Stimulated activated CD8-positive, alpha-beta memory T cell treated with anti-CD3 and anti-CD28 coated beads, Interleukin-4, amount 100 ng/mL, for 24 hours (primary cell): ENCODE measurements around the gene CNIH1.

Experiments
- DNase-seq: peaks from one replicate; pipeline ENCODE4 v3.0.0-alpha.2; 2020; ENCODE audit warnings: low read depth

CNIH1 gene

GRCh38 chr14:54440873-54441868 lies at the start of gene CNIH1:
CNIH1 (minus strand) TSS chr14:54441374; CDS start chr14:54441327, 47 bp downstream.
- DNase-seq, result peak; percentile 87

DNA sequence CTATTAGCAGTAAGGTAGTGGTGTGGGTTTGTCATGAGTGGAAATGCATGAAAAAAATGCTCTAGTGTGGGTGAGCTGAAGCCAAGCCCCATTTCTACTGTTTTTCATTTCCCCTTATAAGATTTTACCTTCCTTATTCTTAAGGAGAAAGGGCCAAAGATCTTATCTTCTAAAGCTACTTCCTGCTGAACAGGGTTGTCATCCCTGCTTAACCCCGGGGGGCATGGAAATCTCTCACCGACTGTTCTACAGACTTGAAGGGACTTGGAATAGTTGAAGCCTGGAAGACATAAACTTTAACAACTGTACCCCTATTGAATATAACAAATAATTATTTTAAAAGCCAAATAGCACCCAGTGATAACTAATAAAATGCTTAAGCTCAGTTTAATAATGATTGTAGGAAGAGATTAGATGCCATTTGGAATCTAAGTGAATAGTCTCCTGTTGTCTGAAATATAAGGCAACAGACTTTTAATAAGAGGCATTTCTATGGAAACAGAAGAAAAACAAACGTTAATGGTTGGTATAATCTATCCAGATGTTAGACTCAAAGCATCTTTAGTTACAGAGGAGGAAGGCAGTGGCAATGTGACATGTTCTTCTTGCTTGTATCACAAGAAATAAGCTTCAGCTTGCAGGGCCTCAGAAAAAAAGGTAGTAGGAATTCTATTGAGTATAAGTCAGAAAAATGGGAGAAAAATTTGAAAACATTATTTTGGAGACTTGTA lies 49.4 kb upstream of the CNIH1 start:
- DNase-seq, result no peak

- DNase-seq, result no peak
These were observed 48.7 kb upstream of the CNIH1 start for GRCh38 chr14:54489731-54490444.

DNA sequence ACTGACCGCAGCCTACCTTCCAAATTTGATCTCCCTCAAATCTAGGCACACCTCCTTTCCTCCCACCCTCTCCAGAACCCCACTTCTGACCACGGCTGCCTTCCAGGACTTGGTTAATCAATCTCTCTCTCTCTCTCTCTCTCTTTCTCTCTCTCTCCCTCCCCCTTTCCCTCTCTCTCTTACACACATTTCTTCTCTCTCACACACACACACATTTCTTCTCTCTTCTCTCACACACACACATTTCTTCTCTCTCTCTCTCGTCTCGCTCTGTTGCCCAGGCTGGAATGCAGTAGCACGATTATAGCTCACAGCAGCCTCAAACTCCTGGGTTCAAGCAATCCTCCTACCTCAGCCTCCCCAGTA lies 48.1 kb upstream of the CNIH1 start:
- no peak for DNase-seq

DNA sequence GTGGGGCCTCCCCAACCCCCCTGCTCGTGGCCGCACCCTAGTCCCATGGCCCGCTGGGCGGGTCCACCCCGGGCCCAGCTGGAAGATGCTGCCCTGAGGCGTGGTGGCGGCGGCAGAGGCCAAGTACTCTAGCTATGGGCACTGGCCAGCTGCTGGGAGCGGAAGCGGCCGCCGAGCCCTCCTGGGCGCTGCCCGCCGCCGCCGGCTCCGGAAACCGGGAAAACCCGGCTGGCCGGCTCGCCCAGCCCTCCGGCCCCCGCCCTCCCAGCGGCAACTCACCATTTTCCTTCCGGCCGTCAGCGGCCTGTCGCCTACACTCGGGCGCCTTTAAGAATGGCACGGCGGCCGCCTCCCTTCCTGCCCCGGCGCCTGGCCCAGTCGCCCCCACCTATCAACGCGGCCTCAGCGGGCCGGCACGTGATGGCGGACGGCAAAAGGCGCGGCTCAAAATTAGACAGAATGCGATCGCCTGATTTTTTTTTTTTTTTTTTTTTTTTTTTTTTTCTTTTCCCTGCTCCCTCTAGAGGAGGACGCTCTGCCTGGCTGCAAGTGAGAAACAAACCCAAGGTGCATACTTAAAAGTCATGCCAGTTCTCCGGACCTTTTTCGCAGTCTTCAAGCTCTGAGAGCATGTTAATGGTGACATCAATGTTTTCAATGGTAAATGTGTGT lies 47.6 kb upstream of the CNIH1 start, which contains the start of gene GMFB:
Gene GMFB, minus strand, starts transcription at position 335 of the 672 bp plus-strand sequence. Its CDS starts 53 bp downstream, at position 282.
- DNase-seq, result peak; percentile 80

- no peak for DNase-seq
These were observed 47.1 kb upstream of the CNIH1 start for GRCh38 chr14:54488318-54488645.

GRCh38 chr14:54487771-54488170 lies 46.6 kb upstream of the CNIH1 start:
- DNase-seq, result no peak

DNA sequence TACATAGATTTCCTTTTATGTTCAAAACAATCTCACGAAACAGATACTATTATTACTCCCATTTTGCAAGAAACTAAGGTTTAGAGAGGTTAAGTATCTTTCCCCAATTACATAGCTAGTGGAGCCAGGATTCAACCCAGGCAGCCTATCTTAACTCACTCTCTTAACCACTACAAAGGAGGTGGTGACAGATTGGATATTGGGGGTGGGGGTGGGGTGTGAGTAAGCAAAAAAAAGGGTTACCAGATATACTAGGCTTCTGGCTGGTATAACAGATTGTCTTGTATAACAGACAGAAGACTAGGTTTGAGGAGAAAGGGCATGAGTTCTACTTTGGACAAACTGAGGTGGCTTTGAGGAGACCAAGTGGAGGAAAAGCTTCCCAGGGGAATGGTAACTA lies 45.5 kb upstream of the CNIH1 start:
- no peak for DNase-seq

GRCh38 chr14:54483846-54484245 lies 42.7 kb upstream of the CNIH1 start:
- no peak for DNase-seq

DNA sequence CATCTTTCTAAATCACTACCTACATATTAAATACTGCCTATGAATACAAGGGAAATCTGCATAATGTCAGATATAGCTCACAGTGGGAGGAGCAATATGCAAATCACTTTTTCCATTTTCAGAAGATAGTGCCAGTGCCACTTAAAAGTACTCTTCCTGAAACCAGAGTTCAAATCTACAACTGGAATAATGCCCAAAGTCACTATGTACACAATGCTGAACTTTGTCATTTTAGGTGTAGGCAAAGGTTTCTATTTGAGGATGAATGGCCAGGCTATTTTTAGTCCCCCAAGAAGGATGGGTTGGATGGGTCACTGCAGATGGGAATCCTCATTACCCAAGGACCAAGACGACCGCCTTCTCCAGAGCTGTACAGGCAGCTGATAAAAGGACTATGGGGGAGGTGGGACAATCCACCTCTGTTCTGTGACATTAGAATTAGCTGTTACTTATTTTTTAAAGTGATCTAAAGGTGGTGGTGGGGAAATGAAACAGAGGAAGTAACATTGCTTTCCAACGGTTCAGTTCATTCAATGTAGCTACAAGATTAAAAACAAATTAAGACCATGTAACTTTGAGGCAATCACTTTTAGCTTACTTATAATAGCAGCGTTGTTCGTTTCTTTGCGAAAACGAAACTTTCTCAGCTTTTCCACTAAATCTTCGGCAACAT lies 42.0 kb upstream of the CNIH1 start:
- no peak for DNase-seq

GRCh38 chr14:54481695-54482094 lies 40.5 kb upstream of the CNIH1 start:
- no peak for DNase-seq

DNA sequence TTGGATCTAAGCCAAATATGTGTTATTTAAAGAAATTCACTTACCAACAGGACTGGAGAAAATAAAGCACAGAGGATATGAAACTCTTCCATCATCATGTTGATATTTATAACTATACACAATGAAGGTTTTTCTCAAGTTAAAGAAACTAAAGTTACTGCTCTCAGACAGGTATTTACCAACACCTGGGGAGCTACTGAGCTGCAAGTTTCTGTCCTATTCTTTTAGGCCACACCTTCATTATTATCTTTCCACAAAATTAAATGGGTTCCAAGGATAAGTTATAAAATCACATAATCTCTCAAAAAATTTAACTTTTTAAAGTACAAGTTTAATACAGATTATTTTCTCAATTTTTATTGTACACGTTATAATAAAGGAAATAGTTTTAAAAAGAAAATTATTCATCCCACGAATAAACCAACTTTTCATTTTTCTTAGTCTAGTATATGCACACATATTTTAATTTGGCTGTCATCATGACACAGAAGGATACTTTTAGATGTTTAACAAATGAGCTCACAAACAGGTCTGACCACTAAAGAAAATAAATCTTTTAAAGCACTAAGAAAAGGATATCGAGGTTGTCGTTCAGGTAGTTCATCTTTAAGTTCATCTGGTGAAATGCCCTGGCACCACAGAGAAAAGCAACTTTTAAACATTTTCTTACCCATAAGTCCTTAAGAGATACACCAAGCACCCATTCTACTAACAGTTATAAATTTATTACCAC lies 39.8 kb upstream of the CNIH1 start:
- no peak for DNase-seq

DNA sequence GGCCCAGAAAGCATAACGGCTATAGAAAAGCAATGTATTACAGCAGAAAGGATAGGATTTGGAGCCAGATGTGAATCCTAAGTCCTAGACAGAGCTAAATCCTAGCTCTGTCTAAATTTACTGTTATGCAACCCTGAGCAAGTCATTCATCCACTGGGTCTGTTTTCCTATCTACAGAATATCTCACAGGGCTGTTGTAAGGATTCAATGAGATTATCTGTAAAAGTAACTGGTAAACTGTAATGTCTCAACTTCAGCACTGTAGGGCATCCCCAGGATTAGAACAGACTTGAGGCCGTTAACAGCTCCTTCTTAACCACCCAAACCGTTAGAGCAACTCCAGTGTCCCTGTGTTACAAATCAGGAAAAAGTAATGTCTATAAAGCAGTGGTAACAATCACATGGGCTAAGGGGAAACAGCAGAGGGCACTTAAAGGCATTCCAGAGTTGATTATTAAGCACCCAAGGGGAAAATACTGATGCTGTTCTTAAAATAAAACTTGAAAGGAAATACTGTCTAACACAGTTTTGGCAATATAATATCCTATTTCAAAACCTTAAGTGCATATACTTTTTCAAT lies 37.6 kb upstream of the CNIH1 start:
- DNase-seq, result no peak

DNA sequence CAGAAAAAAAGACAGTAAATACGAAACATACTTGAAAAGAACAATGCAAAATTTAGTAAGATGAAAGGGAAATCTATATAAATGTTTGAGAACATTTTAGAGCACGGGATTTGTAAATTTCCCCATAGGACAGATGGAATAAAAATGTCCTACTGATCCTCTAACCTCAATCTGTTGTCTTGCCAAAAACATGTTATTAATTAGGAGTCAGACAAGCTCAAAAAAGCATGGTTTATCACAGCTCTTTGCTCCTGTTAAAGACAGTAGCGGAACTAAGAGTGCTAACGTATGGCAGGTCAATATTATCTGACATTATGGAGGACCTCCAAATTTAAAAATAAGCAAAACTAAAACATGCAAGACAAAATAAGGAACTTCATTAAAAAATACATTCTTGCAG lies 34.7 kb upstream of the CNIH1 start:
- DNase-seq, result no peak

DNA sequence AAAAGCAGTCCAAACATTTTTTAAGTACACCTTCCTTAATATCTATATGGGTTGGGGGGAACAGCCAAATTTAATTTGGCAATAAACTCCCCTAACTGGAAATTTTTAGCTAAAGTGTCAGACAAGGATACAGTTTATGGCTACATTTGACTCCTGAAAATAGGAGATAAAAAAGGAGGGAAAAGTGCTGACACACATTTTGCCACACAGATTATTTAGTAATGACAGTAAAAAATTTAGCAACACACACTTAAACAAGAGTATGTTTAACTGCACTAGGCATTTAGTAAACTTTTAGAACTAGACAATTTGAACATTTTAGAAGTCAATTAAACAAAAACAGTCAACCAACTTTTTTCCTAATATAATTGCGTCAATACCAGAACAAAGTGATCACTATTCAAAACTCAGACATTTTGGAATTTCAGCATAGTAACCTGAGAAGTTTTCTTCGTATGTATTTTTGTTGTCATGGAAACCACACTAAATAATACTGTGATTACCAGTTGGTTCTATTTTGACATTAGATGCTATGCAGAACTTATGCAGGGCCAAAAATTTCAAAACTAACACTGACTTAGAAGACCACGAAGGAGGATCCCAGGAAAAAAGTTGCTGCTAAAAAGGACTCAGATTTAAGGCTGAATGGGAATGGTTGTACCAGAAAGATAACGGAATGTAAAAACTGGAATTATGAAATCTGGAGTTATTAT lies 34.2 kb upstream of the CNIH1 start:
- no peak for DNase-seq

DNA sequence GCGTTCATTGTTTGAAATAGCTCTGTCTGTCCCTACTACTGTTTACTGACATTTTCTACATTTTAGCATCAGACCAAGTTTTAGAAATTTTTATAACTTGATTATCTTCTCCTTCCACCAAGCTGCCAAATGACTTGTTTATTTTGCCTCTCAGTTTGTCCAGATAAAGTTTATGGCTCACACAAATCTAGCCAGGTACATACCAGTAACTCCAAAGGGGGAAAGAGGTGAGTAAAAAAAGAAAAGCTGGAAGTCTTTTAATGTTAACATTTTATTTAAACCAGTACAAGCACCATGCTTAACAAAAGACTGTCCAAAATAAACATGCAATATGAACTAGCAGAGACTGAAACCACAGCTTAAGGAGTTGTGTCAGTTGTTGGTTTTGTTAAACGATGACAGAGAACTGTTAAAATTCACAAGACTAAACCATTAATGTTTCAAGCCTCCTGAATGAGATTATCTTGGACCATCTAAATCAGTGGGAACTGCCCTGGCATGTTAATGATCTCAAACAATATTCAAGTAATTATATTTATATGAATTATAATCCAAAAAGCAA lies 33.1 kb upstream of the CNIH1 start:
- DNase-seq, result no peak

DNA sequence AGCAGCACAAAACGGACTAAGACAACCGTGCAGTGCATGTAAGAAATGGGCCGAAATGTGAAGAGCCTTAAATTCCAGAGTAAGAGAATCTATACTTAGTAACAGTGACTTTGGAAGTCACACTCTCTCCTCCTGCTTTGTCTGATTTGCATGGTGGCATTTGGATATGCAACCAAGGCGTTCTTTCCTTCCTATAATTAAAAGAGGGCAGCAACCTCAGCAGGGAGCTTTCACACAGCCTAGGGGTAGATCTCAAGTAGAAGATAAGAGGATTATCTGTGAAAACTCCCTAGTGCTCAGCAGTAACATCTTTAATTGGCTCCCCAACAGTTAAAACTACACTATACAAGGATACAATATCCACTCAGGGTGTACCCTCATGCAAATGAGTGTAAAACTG lies 31.1 kb upstream of the CNIH1 start:
- no peak for DNase-seq

GRCh38 chr14:54471641-54472040 lies 30.5 kb upstream of the CNIH1 start:
- DNase-seq, result no peak

DNA sequence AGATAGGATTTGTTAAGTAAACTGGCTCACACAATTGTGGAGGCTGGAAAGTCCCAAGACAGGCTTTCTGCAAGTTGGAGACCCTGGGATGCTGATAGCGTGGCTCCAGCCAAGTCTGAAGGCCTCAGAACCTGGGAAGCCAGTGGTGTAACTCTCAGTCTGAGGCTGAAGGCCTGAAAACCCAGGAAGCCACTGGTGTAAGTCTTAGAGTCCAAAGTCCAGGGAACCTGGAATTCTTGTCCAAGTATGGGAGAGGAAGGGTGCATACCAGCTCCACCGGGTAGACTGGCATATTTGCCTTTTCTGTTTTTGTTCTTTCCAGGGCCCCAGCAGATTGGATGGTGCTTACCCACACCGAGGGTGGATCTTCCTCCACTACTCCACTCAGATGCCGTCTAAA lies 29.5 kb upstream of the CNIH1 start:
- DNase-seq, result no peak
